NCI-H1105 (cell line): ENCODE data around the gene EVA1C.
"Not testable (repeated sequence)": the region's sequence is repeated elsewhere in the genome, so short reads cannot be mapped to it uniquely, and the experiment has no call there.

Source experiments
- DNase-seq: peaks from one replicate; lab custom pipeline; 2025; lab: John Stamatoyannopoulos, UW

The EVA1C gene

DNA sequence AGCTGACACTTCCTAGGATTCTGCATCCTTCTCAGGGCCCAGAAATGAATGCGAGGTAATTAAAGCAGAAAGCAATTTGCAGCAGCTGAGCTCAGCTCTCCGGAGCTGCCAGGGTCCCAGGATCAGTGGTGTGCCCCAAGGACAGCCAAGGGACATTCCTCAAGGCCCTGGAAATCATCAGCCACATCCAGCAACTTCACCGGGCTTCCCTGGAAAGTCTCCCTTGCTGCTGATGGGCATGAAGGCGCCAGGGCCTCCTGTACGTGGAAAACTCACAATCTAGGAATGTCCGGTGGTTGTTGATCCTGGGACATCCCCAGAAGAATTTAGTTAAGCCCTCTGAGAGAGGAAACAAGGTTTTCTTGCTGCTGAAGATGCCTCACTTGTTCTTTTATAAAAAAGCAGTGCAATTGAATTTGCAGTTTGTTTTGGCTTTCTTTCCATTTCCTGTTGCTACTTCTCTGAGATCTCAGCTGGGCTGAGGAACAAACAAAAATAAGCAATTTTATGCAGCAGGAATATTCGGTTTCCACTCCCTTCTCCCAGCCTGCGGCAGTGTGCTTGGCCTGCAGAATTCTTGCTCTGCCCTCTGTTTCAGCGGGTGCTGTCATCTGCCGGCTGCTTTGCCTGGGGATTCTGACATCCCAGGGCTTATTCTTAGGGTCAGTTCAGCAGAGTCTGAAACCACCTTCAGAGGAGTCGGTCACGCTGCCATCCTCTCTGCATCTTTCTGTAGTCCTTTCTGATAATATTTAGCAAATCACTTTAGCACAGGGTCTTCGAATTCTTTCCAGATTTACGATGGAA is 86.9 kb downstream of the EVA1C start:
- no peak for DNase-seq

DNA sequence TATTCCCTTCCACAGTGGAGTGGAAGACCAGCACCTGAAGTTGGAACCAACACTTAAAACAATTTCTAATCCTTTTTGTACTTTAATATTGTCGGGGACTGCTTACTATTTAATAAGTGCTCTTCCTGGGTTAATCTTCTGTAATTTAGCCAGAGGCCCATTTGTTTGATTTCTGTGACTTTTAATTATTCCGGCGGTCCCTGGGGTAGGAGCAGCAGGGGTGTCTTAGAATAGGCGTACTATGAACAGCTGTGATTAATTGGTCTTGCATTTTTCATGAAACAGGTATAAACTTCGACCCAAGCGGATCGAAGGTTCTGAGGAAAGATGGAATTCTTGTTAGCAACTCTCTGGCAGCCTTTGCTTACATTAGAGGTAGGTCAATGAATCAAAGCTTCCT is 91.1 kb downstream of the EVA1C start:
- DNase-seq = not testable (repeated sequence)

DNA sequence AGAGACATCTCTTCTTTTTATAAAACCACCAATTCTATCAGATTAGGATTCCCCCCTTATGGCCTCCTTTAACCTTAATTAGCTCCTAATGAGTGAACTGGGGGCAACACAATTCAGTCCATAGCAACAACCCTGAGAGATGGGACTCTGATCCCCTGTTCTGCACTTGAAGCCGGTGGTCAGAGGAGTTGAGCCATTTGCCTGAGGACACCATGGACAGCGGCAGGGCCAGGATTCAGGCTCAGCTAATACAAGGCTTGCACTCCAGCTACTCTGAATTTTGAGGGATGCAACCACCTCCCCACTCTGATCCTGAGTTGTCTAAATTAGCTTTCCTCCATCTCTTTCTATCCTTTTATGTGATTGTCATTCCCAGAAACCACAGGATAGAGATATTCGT is 93.3 kb downstream of the EVA1C start:
- not testable (repeated sequence) for DNase-seq

DNA sequence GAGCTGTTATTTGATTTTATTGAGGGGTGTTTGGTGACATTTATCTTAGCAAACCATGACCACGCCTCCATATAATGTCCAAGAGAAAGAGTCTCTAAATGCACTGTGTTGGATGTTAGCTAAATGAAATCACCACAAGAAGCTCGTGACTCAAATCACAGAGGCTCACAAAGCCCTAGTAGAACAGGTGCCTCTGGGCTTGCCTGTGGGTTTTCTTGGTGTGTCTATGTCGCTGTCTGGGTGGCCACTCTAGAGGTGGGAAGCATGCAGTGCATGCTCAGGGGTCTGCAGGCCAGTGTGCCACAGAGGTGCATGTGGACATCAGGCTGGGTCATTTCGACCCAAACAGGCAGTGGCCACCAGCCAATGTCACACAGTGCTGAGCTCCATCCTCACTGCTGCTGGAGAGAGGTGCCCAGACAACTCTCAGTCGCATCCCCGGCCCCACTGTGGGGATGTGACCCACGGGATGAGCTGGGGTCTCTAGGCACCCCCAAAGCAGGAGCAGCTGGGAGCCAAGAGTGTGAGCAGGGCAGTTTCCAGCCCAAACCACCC is 94.0 kb downstream of the EVA1C start:
- not testable (repeated sequence) for DNase-seq

DNA sequence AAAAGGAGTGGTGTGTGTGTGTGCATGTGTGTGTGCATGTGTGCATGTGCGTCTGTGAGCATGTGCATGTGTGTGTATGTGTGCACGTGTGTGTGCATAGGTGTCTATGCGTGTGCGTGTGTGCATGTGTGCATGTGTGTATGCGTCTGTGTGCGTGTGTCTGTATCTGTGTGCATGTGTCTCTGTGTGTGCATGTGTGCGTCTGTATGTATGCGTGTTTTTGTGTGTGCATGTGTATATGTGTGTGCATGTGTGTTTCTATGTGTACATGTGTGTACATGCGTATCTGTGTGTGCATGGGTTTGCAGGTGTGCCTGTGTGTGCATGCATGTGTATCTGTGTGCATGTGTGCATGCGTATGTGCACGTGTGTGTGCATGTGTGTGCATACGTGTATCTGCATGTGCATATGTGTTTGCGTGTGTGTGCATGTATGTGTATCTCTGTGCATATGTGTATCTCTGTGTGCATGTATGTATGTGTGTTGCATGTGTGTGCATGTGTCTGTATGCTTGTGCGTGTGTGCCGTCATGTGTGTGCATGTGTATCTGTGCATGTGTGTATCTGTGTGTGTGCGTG is 94.9 kb downstream of the EVA1C start:
- no peak for DNase-seq

DNA sequence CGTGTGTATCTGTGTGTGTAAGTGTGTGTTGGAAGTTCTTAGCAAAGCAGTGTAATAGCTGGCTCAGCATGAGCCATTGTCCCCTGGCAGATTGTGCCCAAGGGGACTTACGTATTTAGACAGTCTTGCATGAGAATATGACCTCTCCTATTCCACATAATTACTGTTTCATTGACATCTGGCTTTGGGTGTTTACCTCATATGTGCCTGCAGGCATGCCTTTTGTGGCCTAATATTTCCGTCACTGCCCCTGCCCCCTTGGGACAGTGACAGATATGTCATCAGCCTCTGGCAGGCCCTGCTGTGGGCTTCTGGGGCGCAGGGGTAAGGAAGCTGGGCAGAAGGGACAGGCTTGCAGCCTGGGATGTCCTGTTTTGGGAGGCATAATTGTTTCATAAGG is 95.5 kb downstream of the EVA1C start:
- not testable (repeated sequence) for DNase-seq

DNA sequence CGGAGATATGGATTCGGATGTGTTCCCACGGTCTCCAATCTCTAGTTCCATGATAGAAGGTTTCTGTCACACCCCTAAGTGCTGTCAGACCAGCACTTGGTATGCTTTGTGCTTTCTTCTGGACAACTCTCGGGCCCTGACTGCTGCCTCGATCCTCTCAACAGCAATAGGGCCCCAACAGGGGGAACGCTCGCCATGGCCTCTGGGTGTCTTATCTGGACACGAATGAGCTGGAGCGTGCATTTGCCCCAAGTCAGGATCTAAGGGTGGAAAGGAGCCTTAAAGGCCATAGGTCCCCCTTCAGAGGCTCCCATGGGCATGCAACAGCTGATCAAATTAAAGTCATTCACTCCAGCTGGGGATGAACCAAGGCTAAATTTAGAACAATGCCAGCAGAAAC is 96.1 kb downstream of the EVA1C start:
- DNase-seq = no peak

DNA sequence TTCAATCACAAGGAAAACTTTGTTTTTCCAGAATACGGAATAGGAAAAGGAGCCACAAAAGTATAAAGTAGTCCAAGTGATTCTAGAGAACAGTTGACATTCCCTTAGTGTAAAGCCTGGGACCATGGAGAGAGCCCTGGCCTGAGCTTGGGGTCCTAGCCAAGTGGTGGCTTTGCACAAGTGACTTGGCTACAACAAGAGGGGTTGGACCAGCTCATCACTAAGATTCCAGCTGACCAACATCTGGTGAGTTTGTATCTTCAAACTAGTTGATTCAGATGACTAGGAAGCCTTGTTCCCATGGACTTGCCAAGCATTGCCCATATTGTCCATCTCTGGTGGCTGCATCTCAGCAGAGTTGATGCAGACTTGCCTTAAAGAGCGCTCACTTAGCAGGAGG is 96.5 kb downstream of the EVA1C start:
- DNase-seq = not testable (repeated sequence)

DNA sequence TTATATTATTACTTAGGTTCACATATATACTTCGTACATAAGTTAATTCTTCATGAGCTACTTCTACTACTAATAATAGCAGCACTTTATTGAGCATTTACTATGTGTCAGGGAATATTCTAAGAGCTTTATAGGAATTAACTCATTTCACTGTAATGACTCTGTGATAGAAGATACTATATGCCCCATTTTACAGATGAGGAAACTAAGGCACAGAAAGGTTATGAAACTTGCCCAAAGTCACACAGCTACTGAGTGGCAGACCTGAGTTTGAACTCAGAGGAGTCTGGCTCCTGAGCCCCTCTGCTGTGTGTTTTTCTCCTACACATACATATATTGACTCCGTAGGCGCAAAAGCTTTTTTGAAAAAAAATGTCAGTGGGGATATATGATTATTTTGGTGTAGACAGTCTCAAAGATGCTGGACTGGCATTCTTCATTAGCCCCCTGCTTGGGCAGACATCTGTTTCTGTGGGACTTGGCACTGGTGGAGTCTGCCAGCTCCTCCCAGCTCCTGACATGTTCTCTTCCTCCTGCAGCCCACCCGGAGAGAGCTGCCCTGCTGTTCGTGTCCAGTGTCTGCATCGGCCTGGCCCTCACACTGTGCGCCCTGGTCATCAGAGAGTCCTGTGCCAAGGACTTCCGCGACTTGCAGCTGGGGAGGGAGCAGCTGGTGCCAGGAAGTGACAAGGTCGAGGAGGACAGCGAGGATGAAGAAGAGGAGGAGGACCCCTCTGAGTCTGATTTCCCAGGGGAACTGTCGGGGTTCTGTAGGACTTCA is 102.0 kb downstream of the EVA1C start:
- no peak for DNase-seq

DNA sequence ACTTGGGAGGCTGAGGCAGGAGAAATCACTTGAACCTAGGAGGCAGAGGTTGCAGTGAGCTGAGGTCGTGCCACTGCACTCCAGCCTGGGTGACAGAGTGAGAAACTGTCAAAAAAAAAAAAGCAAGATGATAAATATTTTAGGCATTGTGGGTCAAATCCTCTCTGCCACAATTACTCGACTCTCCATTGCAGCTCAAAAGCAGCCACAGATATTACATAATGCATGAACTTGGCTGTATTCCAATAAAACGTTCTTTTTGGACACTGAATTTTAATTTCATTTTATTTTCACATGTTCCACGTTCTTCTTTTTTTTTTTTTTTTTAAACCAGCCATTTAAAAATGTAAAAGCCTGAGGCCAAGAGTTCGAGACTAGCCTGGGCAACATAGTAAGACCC is 103.4 kb downstream of the EVA1C start:
- no peak for DNase-seq

DNA sequence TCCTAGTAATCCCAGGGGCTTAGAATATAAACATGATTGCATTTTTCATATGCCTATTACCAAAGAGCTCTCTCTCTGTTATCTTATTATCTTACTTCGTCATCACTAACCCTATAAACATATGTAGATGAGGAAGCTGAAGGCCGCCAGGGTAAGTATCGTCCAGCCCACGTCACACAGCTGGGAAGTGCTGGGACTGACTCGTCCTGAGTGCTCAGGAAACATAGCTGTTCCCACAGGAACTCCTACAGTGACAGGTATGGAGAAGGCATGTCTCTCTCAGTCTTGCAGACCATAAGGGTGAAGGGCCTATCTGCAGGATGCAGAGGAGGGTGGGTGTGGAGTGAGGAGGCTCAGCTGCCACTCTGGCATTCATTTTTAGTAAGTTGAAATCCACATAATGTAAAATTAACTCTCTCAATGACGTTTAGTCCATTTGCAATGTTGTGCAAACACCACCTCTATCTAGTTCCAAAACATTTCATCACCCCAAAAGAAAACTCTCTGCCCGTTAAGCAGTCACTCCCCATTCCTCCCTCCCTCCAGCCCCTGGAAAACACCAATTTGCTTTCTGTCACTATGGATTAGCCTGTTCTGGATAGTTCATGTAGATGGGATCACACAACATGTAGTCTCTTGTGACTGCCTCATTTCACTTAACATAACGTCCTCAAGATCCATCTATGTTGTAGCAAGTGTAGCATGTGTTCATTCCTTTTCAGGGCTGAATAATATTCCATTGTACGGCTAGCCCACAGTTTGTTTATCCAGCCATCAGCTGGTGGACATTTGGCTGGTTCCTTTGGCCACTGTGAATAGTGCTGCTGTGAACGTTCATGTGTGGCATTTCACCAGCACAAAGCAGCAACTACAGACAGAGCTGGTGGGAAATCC is 104.5 kb downstream of the EVA1C start:
- DNase-seq = no peak

DNA sequence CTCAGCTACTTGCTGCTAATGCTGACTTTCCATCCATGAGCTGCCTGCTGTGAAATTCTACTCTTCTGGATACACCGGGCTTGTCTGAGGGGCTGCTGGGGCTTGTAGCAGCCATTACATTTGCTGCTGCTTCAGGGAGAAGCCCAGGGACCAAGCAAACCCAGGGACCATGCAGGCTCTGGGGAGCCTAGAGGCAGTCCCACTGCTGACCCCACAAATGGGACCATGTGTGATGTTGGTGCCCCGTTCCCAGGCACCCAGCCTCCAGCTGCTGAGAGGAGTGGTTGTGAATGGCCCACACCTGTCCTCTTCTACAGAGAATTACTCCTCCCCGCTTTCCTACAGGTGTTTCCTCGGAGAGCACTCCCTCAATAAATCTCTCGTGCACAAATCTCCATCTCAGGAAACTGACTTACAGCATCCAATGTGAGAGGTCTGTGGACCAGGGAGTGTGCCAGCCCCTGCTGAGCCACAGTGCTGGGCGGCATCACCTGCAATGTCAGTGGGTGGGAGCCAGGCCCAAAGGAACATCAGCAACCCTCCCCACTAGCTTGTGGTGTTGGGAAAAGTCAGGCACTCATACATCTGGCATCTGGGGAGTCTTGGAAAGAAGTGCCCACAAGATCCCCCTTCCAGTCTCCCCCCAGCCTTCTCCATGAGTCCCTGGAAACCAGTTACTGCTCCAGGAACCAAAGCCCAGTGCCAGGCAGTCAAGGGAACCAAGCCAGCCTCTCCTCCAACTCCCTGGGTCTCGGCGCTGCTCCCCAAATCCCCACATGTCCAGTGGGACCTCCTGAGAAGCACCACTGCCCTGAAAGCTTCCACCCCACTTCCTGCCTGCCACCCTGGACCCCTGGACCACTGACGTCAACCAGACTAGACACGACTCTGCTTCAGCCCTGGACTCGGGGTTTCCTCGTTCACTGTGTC is 107.7 kb downstream of the EVA1C start:
- DNase-seq = no peak

DNA sequence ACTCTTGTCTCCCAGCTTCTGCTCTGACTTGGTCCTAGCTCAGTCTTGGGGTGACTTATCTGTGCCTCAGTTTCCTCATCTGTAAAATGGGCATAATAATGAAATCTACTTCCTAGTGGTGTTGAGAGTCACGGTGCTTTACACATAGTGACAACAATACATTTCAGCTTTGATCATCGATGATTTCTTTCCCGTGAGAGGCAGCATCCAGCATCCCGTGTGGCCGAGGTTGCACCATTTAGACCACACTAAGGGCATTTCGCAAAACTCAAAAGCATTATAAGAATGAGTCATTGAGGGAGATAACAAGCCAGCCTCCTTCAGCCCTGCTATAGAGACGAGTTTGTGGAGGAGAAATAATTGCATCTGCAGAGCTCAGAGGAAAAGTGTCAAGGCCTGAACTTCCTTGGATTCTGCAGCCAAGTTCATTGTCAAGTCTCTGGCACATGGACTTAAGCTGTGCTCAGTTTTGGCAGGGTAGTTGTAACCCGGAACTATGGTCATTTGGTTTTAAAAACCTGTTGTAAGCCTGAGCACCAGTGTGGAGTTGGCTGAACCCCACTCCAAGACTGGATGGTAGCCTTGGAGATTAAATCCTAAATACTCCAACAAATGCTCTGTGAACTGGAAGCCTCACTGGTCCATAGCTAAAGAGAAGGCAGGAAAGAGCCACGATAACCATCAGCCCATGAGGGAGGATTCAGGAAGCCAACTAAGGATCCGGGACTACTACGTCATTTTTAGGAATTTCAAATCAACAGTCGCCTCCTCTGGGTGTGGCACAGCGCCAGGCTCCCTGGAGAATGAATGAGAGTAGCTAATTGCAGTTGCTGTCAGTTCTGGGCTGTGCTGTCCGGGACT is 108.6 kb downstream of the EVA1C start:
- DNase-seq = peak; percentile 68

DNA sequence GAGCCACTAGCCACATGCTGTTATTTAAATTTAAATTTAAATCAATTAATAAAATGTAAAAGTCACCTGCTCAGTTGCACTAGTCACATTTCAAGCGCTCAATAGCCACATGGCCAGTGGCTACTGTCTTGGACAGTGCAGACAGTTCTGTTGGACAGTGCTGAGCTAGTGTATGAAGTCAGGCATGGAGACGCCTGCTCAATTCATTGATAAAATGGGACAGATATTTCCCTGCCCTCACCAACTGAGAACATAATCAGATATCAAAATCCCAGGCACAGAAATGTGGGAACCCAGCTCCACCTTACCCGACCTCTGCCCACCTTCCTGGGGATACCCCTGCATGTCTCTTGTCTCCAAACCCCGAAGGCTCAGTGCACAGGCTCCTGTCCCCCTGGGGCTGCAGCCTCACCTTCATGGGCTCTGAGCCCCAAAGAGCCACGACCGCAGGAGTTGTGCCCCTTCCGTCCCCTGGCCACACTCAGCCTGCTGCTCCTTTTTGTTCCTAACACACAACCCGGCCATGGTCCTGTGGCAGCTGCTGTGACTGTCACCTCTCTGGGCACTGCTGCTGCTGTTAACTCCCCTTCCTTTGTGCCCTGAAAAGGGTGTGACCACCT is 109.3 kb downstream of the EVA1C start:
- no peak for DNase-seq

DNA sequence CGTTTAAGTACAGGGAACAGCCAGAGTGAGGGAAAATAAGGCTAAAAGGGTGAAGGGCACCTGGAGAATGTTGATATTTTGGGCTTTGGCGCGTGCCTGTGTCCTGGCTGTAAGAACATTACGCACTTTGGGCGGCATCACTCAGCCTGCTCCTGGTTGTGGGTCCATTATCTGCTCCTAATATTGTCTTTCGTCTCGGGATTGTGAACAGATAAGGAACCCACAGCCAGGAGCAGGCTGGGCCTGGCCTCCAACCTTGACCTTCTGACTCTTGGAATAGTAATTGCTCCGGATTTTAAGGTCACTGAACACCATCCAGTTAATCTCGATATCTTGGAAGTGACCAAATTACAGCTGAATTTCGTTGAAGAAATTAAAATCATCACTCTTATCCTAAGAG is 111.0 kb downstream of the EVA1C start:
- DNase-seq = no peak

DNA sequence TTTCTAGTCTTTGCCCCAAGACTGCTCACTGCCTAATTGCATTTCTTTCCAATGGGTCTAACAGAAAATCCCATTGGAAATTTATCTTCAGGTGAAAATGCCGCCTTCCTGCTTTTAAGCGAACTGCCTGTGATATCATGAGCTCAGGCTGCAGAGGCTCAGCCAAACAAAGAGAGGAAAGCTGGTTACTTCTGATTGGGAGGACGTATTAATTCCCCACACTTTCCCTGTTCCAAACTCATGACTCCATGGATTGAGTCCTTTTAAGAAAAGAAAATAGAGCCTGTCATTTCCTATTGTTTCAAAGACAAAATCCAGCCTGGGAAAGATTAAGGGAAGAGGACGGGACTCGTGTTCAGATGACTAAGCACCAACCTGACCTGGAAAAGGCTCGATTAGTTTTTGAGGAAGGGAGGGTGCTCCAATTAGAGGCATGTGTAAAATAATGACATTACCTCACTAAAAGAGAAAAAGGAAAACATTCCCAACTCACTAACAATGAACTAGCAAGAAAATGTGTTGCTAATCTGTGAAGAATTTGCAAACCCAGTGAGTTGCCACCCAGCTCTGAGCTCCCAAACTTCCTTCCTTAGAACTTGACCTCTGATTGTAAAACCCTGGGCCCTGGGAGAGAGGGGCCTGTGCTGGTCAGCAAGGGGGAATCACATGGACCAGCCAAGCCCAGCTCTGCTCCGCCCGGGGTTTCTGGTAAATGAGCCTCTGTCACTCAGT is 111.6 kb downstream of the EVA1C start:
- DNase-seq = no peak

DNA sequence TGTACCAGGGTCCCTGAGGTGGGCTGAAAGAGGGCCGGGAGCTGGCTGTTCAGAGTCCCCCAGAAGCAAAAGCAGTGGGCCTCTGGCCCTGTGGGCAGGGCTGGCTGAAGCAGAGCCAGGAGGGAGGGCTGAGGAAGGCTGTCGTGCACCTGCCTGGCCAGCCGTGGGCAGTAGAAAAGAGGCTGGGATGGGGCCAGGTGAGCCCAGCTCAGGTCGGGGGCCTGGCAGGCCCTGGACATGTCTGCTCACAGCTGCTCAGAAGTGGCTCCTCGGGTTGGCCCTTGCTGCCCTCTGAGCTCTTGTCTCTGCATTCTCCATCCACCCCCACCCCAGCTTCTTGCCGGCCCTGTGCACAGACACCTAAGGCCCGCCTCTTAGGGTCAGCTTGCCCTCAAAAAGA is 112.8 kb downstream of the EVA1C start:
- DNase-seq = no peak

DNA sequence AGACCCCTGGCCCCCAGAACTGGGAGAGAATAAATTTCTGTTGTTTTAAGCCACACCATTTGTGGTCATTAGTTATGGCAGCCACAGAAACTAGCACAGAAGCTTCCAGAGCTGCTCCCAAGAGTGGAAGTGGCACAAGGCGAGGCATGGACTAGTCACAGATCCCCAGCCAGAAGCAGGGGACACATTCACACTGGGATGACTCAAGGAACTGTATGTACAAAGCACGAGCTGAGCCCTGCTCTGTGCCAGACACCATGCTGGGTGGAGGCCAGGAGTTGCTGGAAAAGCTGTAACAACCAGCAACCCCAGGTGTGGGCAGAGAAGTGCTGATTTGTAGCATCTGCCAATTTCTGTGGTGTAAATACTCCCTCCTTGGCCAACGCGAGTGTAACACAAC is 117.2 kb downstream of the EVA1C start:
- DNase-seq = no peak
